NCI-H226 (cell line): ENCODE data around the gene MAGEB6B.
"Not testable (repeated sequence)": the region's sequence is repeated elsewhere in the genome, so short reads cannot be mapped to it uniquely, and the experiment has no call there.

Experiments used
- DNase-seq: peaks from one replicate; pipeline ENCODE4 v3.0.0-alpha.2; 2015

MAGEB6B gene, protein sequence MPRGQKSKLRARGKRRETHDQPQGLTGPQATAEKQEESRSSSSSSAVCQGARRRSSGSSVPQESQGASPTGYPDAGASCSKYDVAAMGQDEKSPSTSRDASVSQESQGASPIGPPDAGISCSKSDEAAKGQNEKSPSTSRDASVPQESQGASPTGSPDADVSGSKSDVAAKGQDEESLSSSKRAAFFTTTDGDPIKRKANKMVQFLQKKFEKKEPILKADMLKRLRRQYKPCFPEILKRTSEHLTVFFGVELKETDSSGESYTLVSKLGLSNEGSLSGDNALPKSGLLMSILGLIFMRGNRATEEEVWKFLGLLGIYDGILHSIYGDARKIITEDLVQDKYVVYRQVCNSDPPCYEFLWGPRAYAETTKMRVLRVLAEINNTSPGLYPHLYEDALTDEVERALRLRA

DNA sequence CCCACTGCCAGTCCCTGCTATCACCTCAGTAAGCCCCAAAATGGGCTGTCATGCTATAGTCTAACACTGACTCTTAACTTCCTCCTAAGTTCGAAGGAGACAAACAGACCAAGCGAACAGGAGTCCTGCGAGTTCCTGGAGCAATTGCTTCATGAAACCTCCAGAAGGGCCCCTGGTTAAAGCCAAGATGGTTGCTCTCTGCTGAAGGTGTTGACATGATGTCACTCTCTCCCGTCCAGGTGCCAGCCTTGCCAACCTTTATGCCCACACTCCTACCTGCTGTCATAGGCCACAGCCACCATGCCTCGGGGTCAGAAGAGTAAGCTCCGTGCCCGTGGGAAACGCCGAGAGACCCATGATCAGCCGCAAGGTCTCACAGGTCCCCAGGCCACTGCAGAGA lies at the start of gene MAGEB6B:
Gene MAGEB6B, plus strand, starts transcription at position 301 of the 400 bp plus-strand sequence. Its CDS starts 0 bp downstream, at position 301.
- no peak for DNase-seq

DNA sequence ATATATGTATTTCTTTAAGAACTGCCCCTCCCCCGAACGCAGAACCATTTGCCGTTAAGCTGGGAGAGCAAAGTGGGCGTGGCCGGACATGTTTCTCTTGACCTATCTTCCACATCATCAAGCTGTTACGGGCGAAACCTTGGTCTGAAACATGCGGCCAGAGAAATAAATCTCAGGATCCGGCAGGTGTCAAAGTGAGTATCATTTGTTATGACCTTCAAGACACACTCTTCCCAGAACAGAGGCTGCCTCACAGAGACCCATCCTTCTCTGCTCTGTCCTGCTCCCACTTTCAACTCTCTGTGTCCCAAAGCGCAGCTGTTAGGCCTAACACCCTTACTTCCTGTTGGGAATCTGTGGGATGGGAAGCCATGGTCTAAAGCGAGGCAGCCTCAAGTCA lies 22.1 kb upstream of the MAGEB6B start, which contains the start of gene MAGEB18:
Gene MAGEB18, plus strand, starts transcription at position 70 of the 400 bp plus-strand sequence. CDS start 643 bp downstream, outside the sequence.
- no peak for DNase-seq

DNA sequence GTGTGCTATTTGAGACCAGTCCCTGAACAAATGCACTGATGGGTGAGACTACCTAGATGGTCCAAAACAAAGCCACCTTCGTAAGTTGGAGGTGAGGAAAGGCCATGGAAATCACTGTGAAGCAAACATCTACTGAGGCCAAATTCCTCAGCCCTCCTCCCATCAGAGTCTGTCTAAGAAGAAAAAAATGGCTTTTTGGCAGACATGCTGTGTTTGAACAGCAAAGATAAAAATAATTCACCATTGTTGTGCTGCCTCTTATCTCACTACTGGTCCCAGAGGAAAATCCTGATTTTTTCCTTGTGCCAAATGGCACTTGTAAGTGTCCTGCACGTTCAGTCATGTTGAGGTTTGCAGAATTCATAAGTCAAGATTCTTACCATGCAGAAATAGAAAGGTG lies 14.4 kb upstream of the MAGEB6B start:
- DNase-seq = no peak

DNA sequence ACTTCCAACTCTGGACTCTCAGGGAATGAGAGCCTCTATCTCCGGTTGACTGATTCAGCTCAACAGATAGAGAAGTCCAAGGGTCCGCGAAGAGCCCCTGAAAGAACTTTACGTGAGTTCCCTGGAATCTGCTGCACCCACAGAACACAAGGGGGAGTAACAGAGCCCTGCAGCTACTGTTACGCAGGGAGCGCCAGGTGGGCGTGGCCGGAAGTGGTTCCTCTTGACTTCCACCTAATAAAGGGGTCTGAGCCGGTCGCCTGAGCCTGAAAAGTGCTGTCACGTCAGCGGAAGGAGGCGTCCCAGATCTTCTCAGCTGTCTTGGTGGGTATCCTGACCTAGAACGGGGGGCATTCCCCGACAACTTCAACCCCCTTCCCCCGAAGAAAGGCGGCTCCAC lies 31.8 kb downstream of the MAGEB6B start, which contains the start of gene MAGEB6:
Gene MAGEB6, plus strand, starts transcription at position 237 of the 400 bp plus-strand sequence. CDS start 1,407 bp downstream, outside the sequence.
- no peak for DNase-seq

DNA sequence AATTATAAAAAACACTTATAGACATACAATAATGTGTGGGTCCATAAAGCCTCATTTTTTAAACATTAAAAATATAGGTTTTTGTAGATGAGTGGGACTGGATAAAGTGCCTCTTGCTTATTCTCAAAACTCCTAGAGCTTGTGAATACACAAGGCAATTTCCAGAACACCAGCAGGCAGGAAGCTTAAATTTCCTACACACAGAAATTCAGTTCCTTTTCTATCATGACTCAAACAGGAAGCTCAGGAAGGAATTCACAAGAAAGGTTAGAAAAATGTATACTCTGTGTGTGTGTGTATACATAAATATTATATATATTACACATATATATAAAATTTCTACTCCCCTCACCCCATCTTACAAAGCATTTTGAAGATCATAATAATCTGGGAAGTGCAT lies 43.2 kb downstream of the MAGEB6B start:
- DNase-seq = no peak

DNA sequence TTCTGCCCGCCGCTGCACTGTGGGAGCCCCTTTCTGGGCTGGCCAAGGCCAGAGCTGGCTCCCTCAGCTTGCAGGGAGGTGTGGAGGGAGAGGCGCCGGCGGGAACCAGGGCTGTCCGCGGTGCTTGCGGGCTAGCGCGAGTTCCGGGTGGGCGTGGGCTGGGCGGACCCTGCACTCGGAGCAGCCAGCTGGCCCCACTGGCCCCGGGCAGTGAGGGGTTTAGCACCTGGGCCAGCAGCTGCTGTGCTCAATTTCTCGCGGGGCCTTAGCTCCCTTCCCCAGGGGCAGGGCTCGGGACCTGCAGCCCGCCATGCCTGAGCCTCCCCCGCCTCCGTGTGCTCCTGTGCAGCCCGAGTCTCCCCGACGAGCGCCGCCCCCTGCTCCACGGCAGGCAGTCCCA lies 44.3 kb downstream of the MAGEB6B start:
- DNase-seq = not testable (repeated sequence)

DNA sequence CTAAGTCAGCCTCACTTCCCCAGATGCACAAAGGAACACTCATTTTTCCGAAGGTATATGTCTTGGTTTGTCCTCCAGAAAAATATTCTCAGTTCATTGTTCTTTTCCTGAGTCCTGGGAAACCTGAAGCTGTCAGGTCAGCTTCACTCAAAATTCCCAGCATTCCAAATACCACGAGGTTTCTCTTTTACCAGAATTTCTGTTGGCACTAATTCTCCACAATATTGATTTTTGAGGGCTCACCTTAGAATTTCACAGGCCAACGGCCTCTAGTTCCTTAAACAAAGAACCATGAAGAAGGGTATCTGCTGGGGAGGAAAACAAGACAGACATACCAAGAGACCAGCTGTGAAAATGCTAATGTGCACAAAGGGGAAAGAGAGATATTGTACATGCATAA lies 47.6 kb downstream of the MAGEB6B start:
- DNase-seq = no peak
